MCF 10A (cell line): ENCODE measurements around the gene ATP6V0B. TPM values are rescaled to one million over a fixed set of nuclear protein-coding genes. Genes with fewer than 3 reads are reported as not detected.

ENCODE experiments used
- BruUV-seq: library from RNA; stranded (reverse); fragments of 400-500 nt; replicated peaks from 2 replicates; lab custom pipeline; 2021; lab: Mats Ljungman, UMichigan
- CTCF ChIA-PET: fragments of 300-600 bp; sonication (Branson Sonifier 250); formaldehyde crosslinking; extraction: SDS; loops from one replicate; lab custom pipeline; 2021; ENCODE audit warnings: antibody characterized with exemption, inconsistent platforms; lab: Yijun Ruan, JAX
- POLR2A ChIA-PET: fragments of 300-600, 350-650 bp; sonication (Branson Sonifier 250); formaldehyde crosslinking; extraction: SDS; loops from one replicate; lab custom pipeline; 2020; ENCODE audit warnings: antibody characterized with exemption, inconsistent platforms; lab: Yijun Ruan, JAX
- DNase-seq: peaks from one replicate; pipeline ENCODE4 v3.0.0-alpha.2; 2018; ENCODE audit not compliant: unreplicated experiment
- H3K27ac Mint-ChIP-seq: one replicate; pipeline ENCODE4 v1.8.0; 2022; ENCODE audit warnings: mild to moderate bottlenecking, low read depth, mixed read lengths; ENCODE audit not compliant: unreplicated experiment
- H3K27me3 Mint-ChIP-seq: one replicate; pipeline ENCODE4 v1.8.0; 2022; ENCODE audit warnings: mixed read lengths; ENCODE audit not compliant: insufficient read depth, unreplicated experiment
- H3K36me3 Mint-ChIP-seq: one replicate; pipeline ENCODE4 v1.8.0; 2022; ENCODE audit warnings: mild to moderate bottlenecking, moderate library complexity, mixed read lengths; ENCODE audit not compliant: insufficient read depth, unreplicated experiment
- H3K4me1 Mint-ChIP-seq: one replicate; pipeline ENCODE4 v1.8.0; 2022; ENCODE audit warnings: mixed read lengths; ENCODE audit not compliant: insufficient read depth, unreplicated experiment
- H3K4me3 Mint-ChIP-seq: one replicate; pipeline ENCODE4 v1.8.0; 2022; ENCODE audit warnings: mild to moderate bottlenecking, moderate library complexity, mixed read lengths; ENCODE audit not compliant: unreplicated experiment
- H3K9me3 Mint-ChIP-seq: one replicate; pipeline ENCODE4 v1.8.0; 2022; ENCODE audit warnings: mixed read lengths; ENCODE audit not compliant: unreplicated experiment
- CTCF ChIP-seq: fragments of 200-600 bp; IDR thresholded peaks from one replicate; pipeline ENCODE4 v1.8.0; 2022; ENCODE audit warnings: antibody characterized with exemption, mild to moderate bottlenecking; ENCODE audit not compliant: unreplicated experiment
- intact Hi-C: fragments of 100-400 bp; cut with micrococcal nuclease; formaldehyde crosslinking; loops from 2 replicates; pipeline ENCODE4 v1.14.1; 2022
- total RNA-seq: library from RNA; stranded (reverse); gene quantifications from 2 replicates; pipeline ENCODE4 v1.2.3, GENCODE V29; 2022

The ATP6V0B gene
- total RNA-seq, 1 experiment from 2014 or later, result 120 TPM

- BruUV-seq, result no TSS peak
- H3K27me3 Mint-ChIP-seq, result no peaks in the 10 kb centered on the region
- peaks cover 37% of the 10 kb centered on the region for H3K36me3 Mint-ChIP-seq
- no peak for TF ChIP-seq CTCF
- no peak for DNase-seq
- H3K27ac Mint-ChIP-seq, result peak overlapping the region; percentile 10
- POLR2A ChIA-PET, result interaction anchor here (0.7 to 1.0 kb wide), 3 partner anchors 9 to 234 kb away, joined by 3 to 4 read pairs (median 3); no protein-coding TSS in a partner anchor
- H3K4me1 Mint-ChIP-seq, result peaks cover 55% of the 10 kb centered on the region
- no peaks in the 10 kb centered on the region for H3K9me3 Mint-ChIP-seq
- intact Hi-C loops, result loop anchor here (2.0 kb wide), 2 partner anchors 24 to 218 kb away; no protein-coding TSS in a partner anchor
- CTCF ChIA-PET, result no interaction called here
- peak overlapping the region; percentile 63 for H3K4me3 Mint-ChIP-seq
Measured at GRCh38 chr1:43981135-43981491, 6.4 kb downstream of the ATP6V0B start.

DNA sequence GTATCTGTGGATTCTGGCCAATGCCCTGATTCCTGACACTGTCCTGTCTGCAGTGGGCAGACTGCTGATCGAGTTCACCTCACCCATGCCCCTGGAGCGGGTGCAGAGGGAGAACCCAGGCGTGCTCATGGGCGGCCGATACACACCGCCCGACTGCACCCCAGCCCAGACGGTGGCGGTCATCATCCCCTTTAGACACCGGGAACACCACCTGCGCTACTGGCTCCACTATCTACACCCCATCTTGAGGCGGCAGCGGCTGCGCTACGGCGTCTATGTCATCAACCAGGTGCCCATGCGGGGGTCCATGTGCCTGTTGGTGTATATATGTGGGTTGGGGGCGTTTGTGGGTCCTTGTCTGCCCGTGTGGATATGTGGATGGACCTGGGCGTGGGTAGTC is 6.9 kb downstream of the ATP6V0B start:
- no peak for DNase-seq
- TF ChIP-seq CTCF, result no peak
- no TSS peak for BruUV-seq
- Mint-ChIP-seq H3K27ac (no peak overlapping the region), H3K27me3 (no peaks in the 10 kb centered on the region), H3K4me1 (peaks cover 52% of the 10 kb centered on the region), H3K9me3 (no peaks in the 10 kb centered on the region), H3K4me3 (peak overlapping the region; percentile 63), H3K36me3 (peaks cover 32% of the 10 kb centered on the region)
- intact Hi-C loops, result loop anchor here (2.0 kb wide), 2 partner anchors 23 to 219 kb away; no protein-coding TSS in a partner anchor
- CTCF ChIA-PET, result no interaction called here
- POLR2A ChIA-PET, result no interaction called here

GRCh38 chr1:43982241-43982640 is 7.5 kb downstream of the ATP6V0B start:
- TF ChIP-seq CTCF, result no peak
- H3K27me3 Mint-ChIP-seq, result no peaks in the 10 kb centered on the region
- H3K4me3 Mint-ChIP-seq, result peak overlapping the region; percentile 15
- H3K36me3 Mint-ChIP-seq, result peaks cover 26% of the 10 kb centered on the region
- H3K27ac Mint-ChIP-seq, result no peak overlapping the region
- peaks cover 46% of the 10 kb centered on the region for H3K4me1 Mint-ChIP-seq
- no peaks in the 10 kb centered on the region for H3K9me3 Mint-ChIP-seq
- no TSS peak for BruUV-seq
- ChIA-PET POLR2A (no interaction called here), CTCF (interaction anchor here (0.7 kb wide), 1 partner anchor 18 kb away, joined by 3 read pairs; no protein-coding TSS in a partner anchor)
- no peak for DNase-seq
- intact Hi-C loops, result no loop called here

- Mint-ChIP-seq H3K27me3 (no peaks in the 10 kb centered on the region), H3K4me3 (no peak overlapping the region), H3K9me3 (no peaks in the 10 kb centered on the region), H3K4me1 (peaks cover 41% of the 10 kb centered on the region), H3K27ac (no peak overlapping the region), H3K36me3 (peaks cover 21% of the 10 kb centered on the region)
- ChIA-PET POLR2A (no interaction called here), CTCF (no interaction called here)
- intact Hi-C loops, result no loop called here
- DNase-seq, result no peak
- TF ChIP-seq CTCF, result no peak
- BruUV-seq, result no TSS peak
Measured at GRCh38 chr1:43982808-43983207, 8.0 kb downstream of the ATP6V0B start.
